Astrocyte (in vitro differentiated cells and primary cell): ENCODE measurements around the gene TNNT3.

Experiments
- EZH2 ChIP-seq: IDR thresholded peaks from 2 replicates; pipeline ENCODE4 v1.6.1; 2012; ENCODE audit warnings: mild to moderate bottlenecking, low read length, inconsistent platforms; ENCODE audit not compliant: insufficient read depth
- TF ChIP-seq, protein P1 (sequence below): IDR thresholded peaks from 2 replicates; pipeline ENCODE4 v1.5.1; 2011; ENCODE audit warnings: low read depth, mild to moderate bottlenecking, inconsistent platforms, low read length, moderate library complexity; ENCODE audit not compliant: insufficient read depth

DNA sequence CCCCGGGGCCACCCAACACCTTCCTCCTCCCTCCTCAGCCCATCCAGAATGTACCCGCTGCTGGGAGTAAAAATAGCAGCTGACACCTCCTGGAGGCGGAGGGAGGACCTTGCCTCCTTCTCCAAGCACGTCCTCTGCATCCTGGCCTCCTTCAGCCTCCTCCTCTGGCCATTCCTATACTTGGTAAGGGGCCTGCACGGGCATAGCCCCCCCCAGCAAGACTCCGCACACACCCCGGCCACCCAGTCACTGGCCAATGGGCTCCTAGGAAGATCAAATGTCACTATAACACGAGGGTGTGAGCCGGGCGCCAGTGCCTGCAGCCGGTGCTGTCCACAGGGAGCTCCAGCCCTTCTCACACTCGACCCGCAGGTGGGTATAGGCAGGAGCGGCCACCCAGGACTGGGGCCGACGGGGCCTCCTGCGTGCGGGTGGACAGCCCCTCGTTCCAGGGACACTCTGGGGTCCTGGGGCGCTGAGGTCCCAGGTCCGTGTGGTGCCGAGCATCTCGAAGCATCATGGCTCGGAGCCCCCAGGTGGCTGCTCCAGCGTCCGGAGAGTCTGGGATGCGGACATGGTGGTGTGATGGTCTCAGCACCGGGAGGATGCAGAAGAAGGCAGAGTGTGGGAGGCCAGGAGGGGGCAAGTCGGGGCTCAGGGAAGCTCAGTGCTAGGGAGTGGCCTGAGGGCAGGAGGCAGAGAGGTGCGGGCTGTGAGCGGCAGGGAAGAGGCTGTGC, at the start of gene TNNT3:
- no peak for TF ChIP-seq EZH2
- TF ChIP-seq, protein P1, sequence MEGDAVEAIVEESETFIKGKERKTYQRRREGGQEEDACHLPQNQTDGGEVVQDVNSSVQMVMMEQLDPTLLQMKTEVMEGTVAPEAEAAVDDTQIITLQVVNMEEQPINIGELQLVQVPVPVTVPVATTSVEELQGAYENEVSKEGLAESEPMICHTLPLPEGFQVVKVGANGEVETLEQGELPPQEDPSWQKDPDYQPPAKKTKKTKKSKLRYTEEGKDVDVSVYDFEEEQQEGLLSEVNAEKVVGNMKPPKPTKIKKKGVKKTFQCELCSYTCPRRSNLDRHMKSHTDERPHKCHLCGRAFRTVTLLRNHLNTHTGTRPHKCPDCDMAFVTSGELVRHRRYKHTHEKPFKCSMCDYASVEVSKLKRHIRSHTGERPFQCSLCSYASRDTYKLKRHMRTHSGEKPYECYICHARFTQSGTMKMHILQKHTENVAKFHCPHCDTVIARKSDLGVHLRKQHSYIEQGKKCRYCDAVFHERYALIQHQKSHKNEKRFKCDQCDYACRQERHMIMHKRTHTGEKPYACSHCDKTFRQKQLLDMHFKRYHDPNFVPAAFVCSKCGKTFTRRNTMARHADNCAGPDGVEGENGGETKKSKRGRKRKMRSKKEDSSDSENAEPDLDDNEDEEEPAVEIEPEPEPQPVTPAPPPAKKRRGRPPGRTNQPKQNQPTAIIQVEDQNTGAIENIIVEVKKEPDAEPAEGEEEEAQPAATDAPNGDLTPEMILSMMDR = no peak
